ENCODE measurements around the gene MAP3K10. TPM values are rescaled to one million over a fixed set of nuclear protein-coding genes. Genes with fewer than 3 reads are reported as not detected.

Gene MAP3K10
- total RNA-seq, 2 experiments from 2014 or later = 19.9 to 25.4 TPM

DNA sequence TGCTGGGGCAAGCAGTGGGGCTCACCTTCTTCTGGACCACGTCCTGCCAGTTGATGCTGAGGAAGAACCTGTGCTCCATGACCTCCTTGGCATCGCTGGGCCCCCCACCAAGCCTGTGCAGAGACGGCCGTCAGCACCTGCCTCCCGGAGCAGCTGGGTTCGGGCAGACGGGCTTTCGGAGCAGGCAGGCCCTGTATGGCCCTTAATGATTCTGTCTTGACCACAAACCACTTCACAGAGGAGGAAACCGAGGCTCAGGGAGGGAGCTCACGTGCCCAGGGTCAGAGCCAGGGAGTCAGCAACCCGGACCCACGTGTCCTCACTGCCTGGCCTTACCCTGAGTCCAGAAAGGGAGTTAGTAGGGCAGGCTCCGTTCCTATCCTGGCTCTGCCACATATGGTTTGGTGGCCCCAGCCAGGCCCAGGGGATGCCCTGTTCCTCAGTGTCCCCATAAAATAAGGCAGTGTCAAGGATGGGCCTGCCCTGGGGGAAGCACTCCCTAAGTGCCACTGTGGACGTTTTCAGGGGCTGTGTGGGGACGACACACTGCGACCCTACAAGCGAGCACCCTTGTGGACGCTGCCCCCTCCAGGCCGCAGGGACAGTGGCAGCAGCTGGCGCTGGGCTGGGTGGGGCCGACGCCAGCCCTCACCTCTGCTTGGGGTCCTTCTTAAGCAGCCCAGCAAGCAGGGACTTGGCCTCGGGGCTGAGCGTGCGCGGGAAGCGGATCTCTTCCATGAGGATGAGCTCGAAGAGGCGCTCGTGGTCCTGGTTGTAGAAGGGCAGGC lies 44.2 kb downstream of the MAP3K10 start:
- CTCF ChIA-PET = no interaction called here
- DNase-seq = no peak
- no peak overlapping the region for H3K4me3 Mint-ChIP-seq
- no peaks in the 10 kb centered on the region for H3K27me3 Mint-ChIP-seq
- H3K9me3 Mint-ChIP-seq (ENCODE audit: low read depth) = no peaks in the 10 kb centered on the region
- no peak for ATAC-seq
- no peaks in the 10 kb centered on the region for H3K4me1 Mint-ChIP-seq
- peaks cover 10% of the 10 kb centered on the region for H3K36me3 Mint-ChIP-seq
- H3K27ac Mint-ChIP-seq = no peak overlapping the region

DNA sequence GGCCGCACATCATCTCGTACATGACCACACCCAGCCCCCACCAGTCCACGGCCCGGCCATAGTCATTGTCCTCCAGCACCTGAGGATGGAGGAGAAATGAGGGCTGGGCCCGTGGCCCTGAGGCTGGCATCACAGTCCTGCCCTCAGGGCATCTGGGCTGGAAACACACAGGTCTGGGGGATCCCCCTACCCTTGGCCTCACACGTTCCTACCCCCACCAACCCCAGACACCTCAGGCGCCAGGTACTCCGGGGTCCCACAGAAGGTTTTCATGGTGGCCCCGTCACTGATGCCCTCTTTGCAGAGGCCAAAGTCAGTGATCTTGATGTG lies 44.8 kb downstream of the MAP3K10 start:
- H3K36me3 Mint-ChIP-seq = peaks cover 10% of the 10 kb centered on the region
- no peak overlapping the region for H3K27ac Mint-ChIP-seq
- H3K9me3 Mint-ChIP-seq (ENCODE audit: low read depth) = no peaks in the 10 kb centered on the region
- H3K4me3 Mint-ChIP-seq = no peak overlapping the region
- ATAC-seq = no peak
- CTCF ChIA-PET = no interaction called here
- DNase-seq = no peak
- no peaks in the 10 kb centered on the region for H3K27me3 Mint-ChIP-seq
- no peaks in the 10 kb centered on the region for H3K4me1 Mint-ChIP-seq

DNA sequence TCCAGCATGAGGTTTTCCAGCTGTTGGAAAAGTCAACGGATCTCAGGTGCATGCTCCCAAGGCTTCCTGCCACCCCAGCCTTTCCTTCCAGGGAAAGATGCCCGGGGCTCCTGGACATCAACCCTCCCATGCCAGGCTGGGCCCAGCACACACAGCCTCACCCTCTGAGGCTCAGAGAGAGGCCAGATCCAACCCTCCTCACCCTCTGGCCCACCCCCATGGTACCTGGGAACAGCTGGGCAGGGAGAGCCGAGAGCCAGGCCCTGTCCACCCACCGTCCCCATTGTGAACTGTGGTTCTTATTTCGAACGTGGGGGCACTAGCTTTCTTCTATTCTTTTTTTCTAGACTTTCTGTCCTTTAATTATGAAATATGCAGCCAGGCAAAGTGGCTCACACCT lies 45.1 kb downstream of the MAP3K10 start:
- Mint-ChIP-seq H3K36me3 (peaks cover 12% of the 10 kb centered on the region), H3K9me3 (ENCODE audit: low read depth) (no peaks in the 10 kb centered on the region), H3K4me1 (no peaks in the 10 kb centered on the region), H3K27me3 (no peaks in the 10 kb centered on the region), H3K27ac (no peak overlapping the region), H3K4me3 (no peak overlapping the region)
- no peak for DNase-seq
- CTCF ChIA-PET = interaction anchor here (0.5 kb wide), 1 partner anchor 11 kb away, joined by 3 read pairs; no protein-coding TSS in a partner anchor
- no peak for ATAC-seq

DNA sequence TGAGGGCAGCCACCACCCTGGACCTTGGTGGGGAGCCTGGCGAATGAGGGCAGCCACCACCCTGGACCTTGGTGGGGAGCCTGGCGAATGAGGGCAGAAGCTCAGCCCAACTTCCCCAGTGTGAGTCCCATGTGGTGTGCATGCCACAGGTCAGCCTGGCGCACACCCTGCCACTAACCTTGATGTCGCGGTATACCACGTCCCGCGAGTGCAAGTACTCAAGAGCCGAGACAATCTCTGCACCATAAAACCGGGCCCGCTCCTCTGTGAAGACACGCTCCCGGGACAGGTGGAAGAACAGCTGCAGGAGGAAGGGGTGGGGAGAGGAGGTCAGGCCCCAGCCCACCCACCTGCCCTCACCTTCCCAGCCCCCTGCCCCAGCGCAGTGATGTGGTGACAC lies 46.6 kb downstream of the MAP3K10 start:
- no peaks in the 10 kb centered on the region for H3K27me3 Mint-ChIP-seq
- no peak overlapping the region for H3K27ac Mint-ChIP-seq
- CTCF ChIA-PET = no interaction called here
- no peak for ATAC-seq
- H3K9me3 Mint-ChIP-seq (ENCODE audit: low read depth) = no peaks in the 10 kb centered on the region
- DNase-seq = no peak
- no peak overlapping the region for H3K4me3 Mint-ChIP-seq
- H3K4me1 Mint-ChIP-seq = no peaks in the 10 kb centered on the region
- peaks cover 12% of the 10 kb centered on the region for H3K36me3 Mint-ChIP-seq

DNA sequence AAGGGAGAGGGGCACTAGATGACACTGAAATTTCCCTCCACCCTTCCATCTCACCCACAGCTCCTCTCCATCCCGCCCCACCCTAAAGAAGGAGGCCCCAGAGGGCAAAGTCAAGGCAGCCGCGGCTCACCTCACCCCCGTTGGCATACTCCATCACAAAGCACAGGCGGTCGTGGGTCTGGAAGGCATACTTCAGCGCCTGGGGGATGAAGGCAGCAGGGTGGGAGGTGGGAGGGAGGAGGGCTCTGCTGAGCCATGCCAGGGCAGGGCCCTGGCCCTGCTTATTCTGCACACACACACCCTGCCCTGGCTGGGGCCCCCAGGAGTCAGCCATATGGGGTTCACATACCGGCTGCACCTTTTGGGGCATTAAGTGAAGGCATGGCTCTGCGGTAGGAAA lies 47.5 kb downstream of the MAP3K10 start:
- Mint-ChIP-seq H3K27me3 (no peaks in the 10 kb centered on the region), H3K4me3 (no peak overlapping the region), H3K4me1 (no peaks in the 10 kb centered on the region), H3K27ac (no peak overlapping the region), H3K9me3 (ENCODE audit: low read depth) (no peaks in the 10 kb centered on the region), H3K36me3 (peaks cover 12% of the 10 kb centered on the region)
- DNase-seq (no peak), ATAC-seq (no peak)
- CTCF ChIA-PET = no interaction called here

- Mint-ChIP-seq H3K27me3 (no peaks in the 10 kb centered on the region), H3K36me3 (peaks cover 12% of the 10 kb centered on the region), H3K9me3 (ENCODE audit: low read depth) (no peaks in the 10 kb centered on the region), H3K4me3 (no peak overlapping the region), H3K27ac (no peak overlapping the region), H3K4me1 (no peaks in the 10 kb centered on the region)
- DNase-seq (no peak), ATAC-seq (no peak)
- CTCF ChIA-PET = no interaction called here
Measured at GRCh38 chr19:40239415-40240226, 48.4 kb downstream of the MAP3K10 start.

DNA sequence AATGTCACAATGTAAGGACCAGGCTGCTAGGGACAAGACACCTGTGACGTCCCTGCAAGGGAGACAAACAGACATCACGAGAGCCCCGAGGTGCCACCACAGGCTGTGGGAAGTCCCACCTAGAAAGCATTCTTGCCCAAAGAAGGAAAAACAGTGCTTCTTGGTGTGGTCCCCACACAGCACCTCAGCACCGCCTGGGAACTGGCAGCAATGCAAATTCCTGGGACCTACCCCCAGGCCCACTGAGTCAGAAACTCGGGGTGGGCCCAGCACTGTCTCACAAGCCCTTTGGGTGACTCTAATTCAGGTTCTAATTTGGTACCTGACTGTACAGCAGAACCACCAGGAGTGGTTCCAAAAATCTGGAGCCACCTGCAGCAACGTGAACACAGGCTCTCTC lies 49.1 kb downstream of the MAP3K10 start:
- CTCF ChIA-PET = no interaction called here

DNA sequence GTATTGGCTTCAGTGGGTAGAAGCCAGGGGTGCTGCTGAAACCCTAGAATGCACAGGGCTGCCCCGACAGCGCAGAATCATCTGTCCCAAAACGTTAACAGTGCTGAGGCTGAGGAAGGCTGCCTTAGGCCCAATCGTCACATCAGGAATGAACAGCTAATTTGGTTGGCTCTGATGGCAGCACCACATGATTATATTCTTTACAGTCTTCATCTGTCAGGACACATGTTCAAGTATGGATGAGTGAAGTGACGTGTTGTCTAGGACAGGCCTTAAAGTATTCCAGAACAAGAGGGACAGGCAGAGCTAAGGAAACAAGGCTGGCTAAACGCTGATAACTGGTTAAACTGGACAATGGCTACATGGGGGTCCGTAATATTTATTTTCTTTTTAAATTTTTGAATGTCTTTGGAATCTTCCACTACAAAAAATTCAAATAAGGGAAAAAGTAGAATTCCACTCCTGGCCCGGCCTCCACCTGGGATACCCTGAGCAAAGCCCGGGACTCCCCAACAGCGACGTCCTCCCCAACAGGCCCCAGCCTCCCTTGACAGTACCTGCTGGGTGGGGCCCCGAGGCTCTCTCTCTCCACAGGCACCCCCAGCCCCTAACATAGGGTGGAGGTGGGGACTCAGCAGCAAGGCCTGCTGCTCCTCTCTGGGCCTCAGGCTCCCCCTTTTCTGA lies 50.0 kb downstream of the MAP3K10 start:
- no peak for ATAC-seq
- Mint-ChIP-seq H3K4me1 (no peaks in the 10 kb centered on the region), H3K36me3 (peaks cover 12% of the 10 kb centered on the region), H3K27ac (no peak overlapping the region), H3K4me3 (no peak overlapping the region), H3K27me3 (no peaks in the 10 kb centered on the region), H3K9me3 (ENCODE audit: low read depth) (no peaks in the 10 kb centered on the region)
- CTCF ChIA-PET = interaction anchor here (0.9 kb wide), 1 partner anchor 21 kb away, joined by 3 read pairs; no protein-coding TSS in a partner anchor
- DNase-seq = no peak

More for the DNA sequence above, 49.1 kb downstream of the MAP3K10 start:
- no peaks in the 10 kb centered on the region for H3K9me3 Mint-ChIP-seq (ENCODE audit: low read depth)
- no peak overlapping the region for H3K27ac Mint-ChIP-seq
- H3K4me1 Mint-ChIP-seq = no peaks in the 10 kb centered on the region
- no peaks in the 10 kb centered on the region for H3K27me3 Mint-ChIP-seq
- DNase-seq (no peak), ATAC-seq (no peak)
- H3K36me3 Mint-ChIP-seq = peaks cover 12% of the 10 kb centered on the region
- H3K4me3 Mint-ChIP-seq = no peak overlapping the region

DNA sequence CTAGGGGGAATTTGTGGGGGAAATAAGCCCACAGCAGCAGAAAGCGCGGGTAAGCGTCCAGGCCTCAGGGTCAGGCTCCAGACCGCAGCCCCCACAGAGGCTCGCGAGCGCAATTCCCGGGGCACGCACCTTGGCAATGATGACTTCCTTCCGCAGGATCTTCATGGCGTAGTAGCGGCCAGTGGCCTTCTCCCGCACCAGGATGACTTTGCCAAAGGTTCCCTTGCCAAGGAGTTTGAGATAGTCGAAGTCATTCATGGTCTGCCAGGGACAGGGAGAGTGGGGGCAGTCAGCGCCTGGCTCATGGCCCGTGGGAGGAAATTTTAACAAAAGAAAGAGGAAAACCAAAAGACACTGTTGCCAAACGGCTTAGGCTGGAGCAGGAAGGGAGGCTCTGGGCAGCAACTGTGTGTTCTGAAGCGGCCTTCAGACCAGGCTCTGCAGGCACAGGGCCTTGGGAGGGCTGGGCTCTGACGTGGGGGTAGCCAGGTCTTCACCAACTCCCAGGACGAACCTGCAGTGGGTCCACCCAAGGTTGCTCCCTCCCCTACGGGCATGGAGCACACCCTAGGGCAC lies 50.7 kb downstream of the MAP3K10 start:
- CTCF ChIA-PET = no interaction called here
- DNase-seq (no peak), ATAC-seq (no peak)
- H3K27ac Mint-ChIP-seq = no peak overlapping the region
- H3K4me3 Mint-ChIP-seq = no peak overlapping the region
- no peaks in the 10 kb centered on the region for H3K4me1 Mint-ChIP-seq
- no peaks in the 10 kb centered on the region for H3K9me3 Mint-ChIP-seq (ENCODE audit: low read depth)
- H3K36me3 Mint-ChIP-seq = peaks cover 10% of the 10 kb centered on the region
- no peaks in the 10 kb centered on the region for H3K27me3 Mint-ChIP-seq

GRCh38 chr19:40242480-40242879 lies 51.3 kb downstream of the MAP3K10 start:
- no peak overlapping the region for H3K4me3 Mint-ChIP-seq
- no peaks in the 10 kb centered on the region for H3K9me3 Mint-ChIP-seq (ENCODE audit: low read depth)
- CTCF ChIA-PET = no interaction called here
- H3K4me1 Mint-ChIP-seq = no peaks in the 10 kb centered on the region
- no peaks in the 10 kb centered on the region for H3K27me3 Mint-ChIP-seq
- ATAC-seq = no peak
- DNase-seq = no peak
- peaks cover 8% of the 10 kb centered on the region for H3K36me3 Mint-ChIP-seq
- H3K27ac Mint-ChIP-seq = no peak overlapping the region

DNA sequence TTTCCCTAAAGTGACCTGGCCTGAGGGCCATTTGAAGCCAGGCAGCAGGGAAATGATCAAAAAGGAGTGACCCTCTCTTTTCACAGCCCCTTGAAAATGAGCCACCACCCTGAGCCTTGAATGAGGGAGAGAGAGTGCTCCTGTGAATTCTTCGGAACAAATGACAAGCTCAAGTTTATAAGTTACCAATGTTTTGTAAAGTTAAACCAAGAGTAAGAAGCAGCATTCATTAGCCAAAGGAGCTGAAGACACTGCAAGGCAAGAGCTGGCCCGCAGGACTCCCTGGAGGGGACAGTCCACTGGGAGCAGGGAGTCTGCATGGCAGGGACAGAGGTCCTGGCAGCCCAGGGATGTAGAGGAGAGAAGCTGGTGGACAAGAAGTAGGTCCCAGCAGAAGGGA lies 52.0 kb downstream of the MAP3K10 start:
- CTCF ChIA-PET = no interaction called here
- Mint-ChIP-seq H3K27me3 (no peaks in the 10 kb centered on the region), H3K36me3 (peaks cover 6% of the 10 kb centered on the region), H3K4me1 (no peaks in the 10 kb centered on the region), H3K9me3 (ENCODE audit: low read depth) (no peaks in the 10 kb centered on the region), H3K4me3 (no peak overlapping the region), H3K27ac (no peak overlapping the region)
- ATAC-seq (no peak), DNase-seq (no peak)

DNA sequence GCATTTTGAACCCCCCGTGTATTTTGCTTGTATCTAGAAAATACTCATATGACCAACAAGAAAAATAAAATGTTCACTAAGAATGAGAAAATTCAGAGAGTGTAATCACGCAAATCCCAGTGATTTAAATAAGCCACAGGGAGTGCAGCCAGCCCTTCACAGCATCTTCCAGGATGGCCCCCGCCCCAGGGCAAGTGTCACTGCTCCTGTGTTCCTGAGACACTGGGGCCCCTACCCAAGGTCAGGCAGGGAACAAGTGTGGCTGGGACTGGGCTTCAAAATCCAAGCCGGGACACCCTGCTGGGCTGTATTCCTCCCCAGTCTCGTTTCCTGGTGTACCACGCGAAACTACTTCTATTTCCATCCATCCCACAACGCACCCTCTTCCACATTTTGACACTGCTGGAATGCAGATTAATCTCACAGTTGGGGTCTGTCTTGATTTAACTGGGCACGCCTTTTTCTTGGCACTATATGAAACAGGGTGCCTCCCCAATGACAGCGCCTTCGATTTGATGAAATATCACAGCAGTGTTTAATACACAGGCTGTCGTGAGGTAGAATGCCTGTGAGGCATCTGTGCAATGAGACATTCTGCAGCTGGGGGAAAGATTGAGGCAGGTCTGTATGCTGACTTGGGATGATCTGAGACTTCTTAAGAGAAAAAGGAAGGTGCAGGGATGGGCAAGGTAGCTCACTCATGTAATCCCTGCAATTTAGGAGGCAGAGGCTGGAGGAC lies 53.5 kb downstream of the MAP3K10 start:
- no peaks in the 10 kb centered on the region for H3K9me3 Mint-ChIP-seq (ENCODE audit: low read depth)
- H3K4me1 Mint-ChIP-seq = peaks cover 1% of the 10 kb centered on the region
- CTCF ChIA-PET = no interaction called here
- H3K4me3 Mint-ChIP-seq = no peak overlapping the region
- H3K27me3 Mint-ChIP-seq = no peaks in the 10 kb centered on the region
- no peak overlapping the region for H3K27ac Mint-ChIP-seq
- ATAC-seq = no peak
- no peak for DNase-seq
- H3K36me3 Mint-ChIP-seq = peaks cover 4% of the 10 kb centered on the region

- H3K27me3 Mint-ChIP-seq = no peaks in the 10 kb centered on the region
- no peak overlapping the region for H3K27ac Mint-ChIP-seq
- CTCF ChIA-PET = no interaction called here
- peaks cover 1% of the 10 kb centered on the region for H3K4me1 Mint-ChIP-seq
- peaks cover 6% of the 10 kb centered on the region for H3K36me3 Mint-ChIP-seq
- ATAC-seq (no peak), DNase-seq (no peak)
- no peaks in the 10 kb centered on the region for H3K9me3 Mint-ChIP-seq (ENCODE audit: low read depth)
- H3K4me3 Mint-ChIP-seq = no peak overlapping the region
Measured at GRCh38 chr19:40245506-40246128, 54.4 kb downstream of the MAP3K10 start.

Data from activated CD8-positive, alpha-beta memory T cell treated with anti-CD3 and anti-CD28 coated beads, Interleukin-2, amount 10 ng/mL, durations not matched to agents 7 days and 5 days (primary cell).